Measurements from ENCODE around the gene SLC22A3. TPM values are rescaled to one million over a fixed set of nuclear protein-coding genes. Genes with fewer than 3 reads are reported as not detected.

SLC22A3 gene
- total RNA-seq, 1 donor, result 0.72 TPM

GRCh38 chr6:160431226-160431625, 83.0 kb downstream of the SLC22A3 start:
- no peak for TF ChIP-seq CTCF (IDR thresholded peaks at IDR 0.05; ENCODE audit: insufficient read depth, low read length)
- no peak overlapping the region for H3K4me3 ChIP-seq (ENCODE audit: low read depth, low read length)
- peak; percentile 100 for DNase-seq (ENCODE audit: low read depth)

GRCh38 chr6:160431791-160432404, 83.7 kb downstream of the SLC22A3 start:
- peak; percentile 90 for DNase-seq (ENCODE audit: low read depth)
- TF ChIP-seq CTCF (IDR thresholded peaks at IDR 0.05; ENCODE audit: insufficient read depth, low read length), result no peak
- no peak overlapping the region for H3K4me3 ChIP-seq (ENCODE audit: low read depth, low read length)

GRCh38 chr6:160435935-160436334, 87.8 kb downstream of the SLC22A3 start:
- no peak for TF ChIP-seq CTCF (IDR thresholded peaks at IDR 0.05; ENCODE audit: insufficient read depth, low read length)
- DNase-seq (ENCODE audit: low read depth), result no peak
- no peak overlapping the region for H3K4me3 ChIP-seq (ENCODE audit: low read depth, low read length)

- no peak for TF ChIP-seq CTCF (IDR thresholded peaks at IDR 0.05; ENCODE audit: insufficient read depth, low read length)
- H3K4me3 ChIP-seq (ENCODE audit: low read depth, low read length), result no peak overlapping the region
- DNase-seq (ENCODE audit: low read depth), result no peak
These were observed 89.0 kb downstream of the SLC22A3 start for GRCh38 chr6:160437154-160437553.

- no peak for DNase-seq (ENCODE audit: low read depth)
- no peak for TF ChIP-seq CTCF (IDR thresholded peaks at IDR 0.05; ENCODE audit: insufficient read depth, low read length)
- no peak overlapping the region for H3K4me3 ChIP-seq (ENCODE audit: low read depth, low read length)
These were observed 89.6 kb downstream of the SLC22A3 start for GRCh38 chr6:160437775-160438174.

GRCh38 chr6:160438481-160438880, 90.3 kb downstream of the SLC22A3 start:
- DNase-seq (ENCODE audit: low read depth), result no peak
- no peak for TF ChIP-seq CTCF (IDR thresholded peaks at IDR 0.05; ENCODE audit: insufficient read depth, low read length)
- H3K4me3 ChIP-seq (ENCODE audit: low read depth, low read length), result no peak overlapping the region

- TF ChIP-seq CTCF (IDR thresholded peaks at IDR 0.05; ENCODE audit: insufficient read depth, low read length), result no peak
- DNase-seq (ENCODE audit: low read depth), result no peak
- H3K4me3 ChIP-seq (ENCODE audit: low read depth, low read length), result no peak overlapping the region
These were observed 91.6 kb downstream of the SLC22A3 start for GRCh38 chr6:160439751-160440150.

Data from fibroblast of the aortic adventitia (primary cell).